SHP77 (cell line): Measurements from ENCODE around the gene PRKCSH.

Experiments
- DNase-seq, 2 experiments: peaks; one replicate each; lab custom pipeline; 2025; lab: John Stamatoyannopoulos, UW

PRKCSH gene

GRCh38 chr19:11499220-11499726 lies 63.8 kb downstream of the PRKCSH start:
- no peak for DNase-seq

- DNase-seq, result no peak
These were observed 64.5 kb downstream of the PRKCSH start for GRCh38 chr19:11499890-11500420.
